Endodermal cell (in vitro differentiated cells): ENCODE data around the gene CACNG4. TPM values are rescaled to one million over a fixed set of nuclear protein-coding genes. Genes with fewer than 3 reads are reported as not detected.

ENCODE experiments used
- DNase-seq: peaks from one replicate; pipeline ENCODE4 v3.0.0-alpha.2; 2017
- H3K27ac ChIP-seq: 2 replicates; pipeline ENCODE4 v1.5.1; 2013; ENCODE audit warnings: mild to moderate bottlenecking, low read depth, low read length, moderate library complexity
- H3K27me3 ChIP-seq: 2 replicates; pipeline ENCODE4 v1.6.1; 2013; ENCODE audit warnings: mild to moderate bottlenecking, low read length, moderate library complexity; ENCODE audit not compliant: insufficient read depth, control insufficient read depth, poor library complexity, severe bottlenecking
- H3K36me3 ChIP-seq: 2 replicates; pipeline ENCODE4 v1.7.0; 2013; ENCODE audit warnings: mild to moderate bottlenecking, low read length, moderate library complexity; ENCODE audit not compliant: control insufficient read depth, insufficient read depth
- H3K4me1 ChIP-seq: one replicate; pipeline ENCODE4 v1.7.0; 2013; ENCODE audit warnings: low read length; ENCODE audit not compliant: control insufficient read depth, insufficient read depth
- H3K4me3 ChIP-seq: 2 replicates; pipeline ENCODE4 v1.5.1; 2013; ENCODE audit warnings: mild to moderate bottlenecking, low read length, moderate library complexity
- H3K9ac ChIP-seq: 2 replicates; pipeline ENCODE4 v1.6.1; 2013; ENCODE audit warnings: mild to moderate bottlenecking, low read length, moderate library complexity; ENCODE audit not compliant: poor library complexity, severe bottlenecking; ENCODE audit errors: extremely low read depth
- H3K9me3 ChIP-seq: 2 replicates; pipeline ENCODE4 v1.6.1; 2013; ENCODE audit warnings: mild to moderate bottlenecking, low read length, moderate library complexity; ENCODE audit not compliant: control insufficient read depth
- H3K27ac Mint-ChIP-seq: 2 replicates; pipeline ENCODE4 v1.8.0; 2020; ENCODE audit warnings: mixed read lengths
- H3K27me3 Mint-ChIP-seq: 2 replicates; pipeline ENCODE4 v1.8.0; 2021; ENCODE audit warnings: mild to moderate bottlenecking, mixed read lengths; ENCODE audit not compliant: insufficient read depth
- H3K36me3 Mint-ChIP-seq: 2 replicates; pipeline ENCODE4 v1.8.0; 2020; ENCODE audit warnings: low read depth, mixed read lengths
- H3K4me1 Mint-ChIP-seq: 2 replicates; pipeline ENCODE4 v1.8.0; 2020; ENCODE audit warnings: mixed read lengths
- H3K4me3 Mint-ChIP-seq: 2 replicates; pipeline ENCODE4 v1.8.0; 2020; ENCODE audit warnings: mild to moderate bottlenecking, moderate library complexity, mixed read lengths
- H3K9me3 Mint-ChIP-seq: 2 replicates; pipeline ENCODE4 v1.8.0; 2020; ENCODE audit warnings: mild to moderate bottlenecking, mixed read lengths
- CTCF ChIP-seq: fragments of 200-600 bp; sonication (generic); conservative IDR thresholded peaks from 2 replicates; pipeline ENCODE4 v1.5.0; 2021; ENCODE audit warnings: antibody characterized with exemption, mild to moderate bottlenecking
- WGBS, 2 experiments: methylation state at CpG; one replicate each; pipeline versions ENCODE4 v1.1.5 to v1.1.7; 2013; ENCODE audit warnings: missing lambda C conversion rate in 2 of 2, mixed read lengths in 1 of 2; ENCODE audit not compliant: insufficient coverage in 1 of 2, insufficient read length in 1 of 2; 5-methylcytosine and 5-hydroxymethylcytosine counted together
- total RNA-seq, 2 donors: library from RNA; stranded (reverse); fragmentation: NEBNext Ultra II Directional in 1 of 2; extraction: Animal tissue kit (Norgen Biotek cat#: 25700) in 1 of 2; gene quantifications; 2 replicates in 1 of 2; 3 replicates in 1 of 2; pipeline ENCODE4 v1.2.1, GENCODE V29; 2021

CACNG4 gene
- total RNA-seq, 2 donors from 2014 or later = 0.22 to 1.3 TPM

DNA sequence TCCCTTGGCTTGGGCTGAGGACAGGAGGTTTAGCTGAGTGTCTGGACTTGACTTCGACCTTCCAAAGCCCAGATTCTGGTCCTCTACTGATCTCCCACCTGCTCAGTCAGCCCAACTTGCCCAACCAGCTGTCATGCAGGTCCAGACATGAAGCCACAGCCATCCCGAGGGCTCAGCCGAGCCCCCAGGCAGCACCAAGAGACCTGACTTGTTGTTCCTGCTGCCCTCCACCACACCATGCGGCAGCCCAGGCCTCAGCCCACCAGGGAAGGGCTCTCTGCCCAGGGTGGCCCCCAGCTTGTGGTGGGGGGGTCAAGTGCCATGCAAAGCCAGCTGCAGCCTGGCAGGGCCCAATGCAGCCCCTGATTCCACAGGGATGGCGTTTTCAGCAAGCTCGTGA is 17.2 kb upstream of the CACNG4 start:
- Mint-ChIP-seq H3K9me3 (peaks cover 15% of the 10 kb centered on the region), H3K27me3 (peaks cover 12% of the 10 kb centered on the region), H3K4me1 (peaks cover 20% of the 10 kb centered on the region), H3K4me3 (no peak overlapping the region), H3K36me3 (no peaks in the 10 kb centered on the region), H3K27ac (no peak overlapping the region)
- DNase-seq = peak; percentile 44
- H3K36me3 ChIP-seq = no peaks in the 10 kb centered on the region
- peaks cover 7% of the 10 kb centered on the region for H3K9me3 ChIP-seq
- no peak overlapping the region for H3K27ac ChIP-seq
- H3K4me3 ChIP-seq = no peak overlapping the region
- H3K4me1 ChIP-seq = peaks cover 4% of the 10 kb centered on the region
- H3K9ac ChIP-seq = no peak overlapping the region
- no peak for TF ChIP-seq CTCF
- 85% methylated on average over 6 of the region's 6 CpGs; no CpG with 5 or more reads in 1 of the 2 experiments for WGBS, 2 experiments
- peaks cover 4% of the 10 kb centered on the region for H3K27me3 ChIP-seq

DNA sequence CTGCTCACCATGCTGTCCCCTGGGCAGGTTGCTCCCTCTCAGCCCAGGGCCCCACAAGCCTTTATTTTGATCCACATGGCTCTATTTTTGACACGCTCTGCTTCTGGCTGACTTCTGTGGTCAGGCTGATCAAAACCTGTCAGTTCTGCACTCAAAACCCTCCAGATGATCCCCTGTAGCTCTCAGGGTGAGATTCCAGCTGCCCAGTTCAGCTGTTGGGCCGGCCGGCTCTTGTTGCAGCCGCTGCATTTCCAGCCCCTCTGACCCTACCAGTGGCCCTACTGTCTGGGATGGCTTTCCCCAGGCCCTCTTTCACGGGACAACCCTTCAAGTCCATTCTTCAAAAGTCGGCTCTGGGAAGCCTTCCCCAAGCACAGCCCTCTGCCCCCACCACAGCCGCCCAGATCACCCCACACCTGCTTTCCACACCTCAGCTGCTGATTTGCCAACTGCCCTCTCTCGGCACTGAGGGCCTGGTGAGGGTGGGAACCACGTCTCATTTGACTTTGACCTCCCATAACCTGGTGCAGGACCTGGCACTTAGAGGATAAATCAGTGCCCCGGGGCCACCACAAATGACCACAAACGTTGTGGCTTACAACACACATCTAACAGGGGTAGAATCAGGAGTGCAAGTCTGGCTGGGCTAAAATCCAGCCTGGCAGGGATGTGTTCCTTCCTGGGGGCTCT is 16.3 kb upstream of the CACNG4 start:
- peaks cover 4% of the 10 kb centered on the region for H3K4me1 ChIP-seq
- no peak overlapping the region for H3K4me3 Mint-ChIP-seq
- H3K27ac ChIP-seq = no peak overlapping the region
- H3K36me3 ChIP-seq = no peaks in the 10 kb centered on the region
- no peak overlapping the region for H3K9ac ChIP-seq
- H3K4me1 Mint-ChIP-seq = peaks cover 21% of the 10 kb centered on the region
- TF ChIP-seq CTCF = no peak
- no peak overlapping the region for H3K27ac Mint-ChIP-seq
- peaks cover 12% of the 10 kb centered on the region for H3K27me3 Mint-ChIP-seq
- peaks cover 7% of the 10 kb centered on the region for H3K9me3 ChIP-seq
- no peaks in the 10 kb centered on the region for H3K36me3 Mint-ChIP-seq
- H3K4me3 ChIP-seq = no peak overlapping the region
- peak; percentile 37 for DNase-seq
- WGBS, 2 experiments = 85 to 88% methylated on average over 9 to 11 of the region's 11 CpGs
- H3K9me3 Mint-ChIP-seq = peaks cover 15% of the 10 kb centered on the region
- H3K27me3 ChIP-seq = peaks cover 4% of the 10 kb centered on the region

DNA sequence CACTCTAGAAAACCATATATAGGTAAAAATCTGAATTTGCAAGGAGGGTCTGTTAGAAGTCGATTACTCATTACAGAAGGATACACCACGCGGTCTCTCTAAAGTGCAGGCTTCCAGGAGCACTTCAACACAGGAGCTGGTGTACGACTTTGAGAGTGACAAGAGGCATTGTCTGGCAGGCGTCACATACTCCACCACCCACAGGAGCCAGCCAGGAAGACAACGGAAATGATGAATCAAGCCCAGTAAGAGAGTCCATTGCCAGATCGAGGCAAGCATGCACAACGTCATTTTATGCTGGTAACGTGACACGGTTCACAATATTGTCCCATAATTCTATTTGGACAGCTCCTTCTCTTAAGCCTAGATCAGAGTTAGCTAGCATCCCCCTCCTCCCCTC is 15.0 kb upstream of the CACNG4 start:
- Histone ChIP-seq H3K36me3 (no peaks in the 10 kb centered on the region), H3K4me1 (peaks cover 4% of the 10 kb centered on the region), H3K9me3 (peaks cover 7% of the 10 kb centered on the region), H3K27me3 (peaks cover 4% of the 10 kb centered on the region), H3K27ac (no peak overlapping the region), H3K9ac (no peak overlapping the region), H3K4me3 (no peak overlapping the region)
- Mint-ChIP-seq H3K27ac (no peak overlapping the region), H3K4me3 (no peak overlapping the region), H3K36me3 (no peaks in the 10 kb centered on the region), H3K4me1 (peaks cover 13% of the 10 kb centered on the region), H3K27me3 (peaks cover 10% of the 10 kb centered on the region), H3K9me3 (peaks cover 15% of the 10 kb centered on the region)
- TF ChIP-seq CTCF = no peak
- WGBS, 2 experiments = 90 to 92% methylated on average over 10 of the region's 10 CpGs
- no peak for DNase-seq
